Neuronal stem cell (in vitro differentiated cells): ENCODE measurements around the gene NFKB2.

Experiments
- DNase-seq: peaks from one replicate; pipeline ENCODE4 v3.0.0-alpha.2; 2013; ENCODE audit warnings: low spot score
- H2AFZ ChIP-seq: one replicate; pipeline ENCODE4 v1.6.1; 2013; ENCODE audit warnings: mild to moderate bottlenecking, low read length, inconsistent platforms
- H2AK5ac ChIP-seq: 2 replicates; pipeline ENCODE4 v1.6.1; 2013; ENCODE audit warnings: low read depth, mild to moderate bottlenecking, inconsistent platforms, low read length, moderate library complexity, mixed read lengths
- H2BK120ac ChIP-seq: 2 replicates; pipeline ENCODE4 v1.6.1; 2013; ENCODE audit warnings: low read depth, mild to moderate bottlenecking, inconsistent platforms, low read length, moderate library complexity, mixed read lengths
- H2BK12ac ChIP-seq: one replicate; pipeline ENCODE4 v1.6.1; 2013; ENCODE audit warnings: low read length, inconsistent platforms
- H2BK15ac ChIP-seq: 2 replicates; pipeline ENCODE4 v1.6.1; 2013; ENCODE audit warnings: mild to moderate bottlenecking, low read length, inconsistent platforms, mixed read lengths
- H2BK5ac ChIP-seq: one replicate; pipeline ENCODE4 v1.6.1; 2013; ENCODE audit warnings: inconsistent platforms, mild to moderate bottlenecking, low read length, moderate library complexity
- H3K14ac ChIP-seq: one replicate; pipeline ENCODE4 v1.6.1; 2013; ENCODE audit warnings: low read length, inconsistent platforms
- H3K18ac ChIP-seq: 2 replicates; pipeline ENCODE4 v1.6.1; 2013; ENCODE audit warnings: low read length, inconsistent platforms
- H3K23ac ChIP-seq: 2 replicates; pipeline ENCODE4 v1.6.1; 2013; ENCODE audit warnings: low read depth, mild to moderate bottlenecking, mixed read lengths, low read length, inconsistent platforms; ENCODE audit not compliant: poor library complexity
- H3K27ac ChIP-seq: replicated peaks from 3 replicates; pipeline ENCODE4 v1.5.1; 2013; ENCODE audit warnings: low read length, inconsistent platforms
- H3K27me3 ChIP-seq, 3 experiments: 2 replicates each; pipeline ENCODE4 v1.6.1; 2013; ENCODE audit warnings: low read length in 3 of 3, mild to moderate bottlenecking in 2 of 3, inconsistent platforms in 1 of 3, low read depth in 1 of 3, mixed read lengths in 1 of 3, moderate library complexity in 1 of 3; ENCODE audit not compliant: control insufficient read depth in 3 of 3, insufficient read depth in 3 of 3
- H3K36me3 ChIP-seq, 2 donors: replicated peaks in 1 of 2; 2 replicates each; pipeline ENCODE4 v1.6.1; 2013; ENCODE audit warnings: low read length in 2 of 2; ENCODE audit not compliant: control insufficient read depth in 2 of 2, insufficient read depth in 2 of 2
- H3K4ac ChIP-seq: 2 replicates; pipeline ENCODE4 v1.6.1; 2013; ENCODE audit warnings: inconsistent platforms, mild to moderate bottlenecking, low read length, moderate library complexity
- H3K4me1 ChIP-seq, 2 donors: 1 replicate in 1 of 2; 2 replicates in 1 of 2; pipeline ENCODE4 v1.6.1; 2013; ENCODE audit warnings: low read length in 2 of 2, low read depth in 1 of 2; ENCODE audit not compliant: control insufficient read depth in 2 of 2, insufficient read depth in 1 of 2
- H3K4me2 ChIP-seq: one replicate; pipeline ENCODE4 v1.6.1; 2013; ENCODE audit warnings: mild to moderate bottlenecking, low read length, inconsistent platforms; ENCODE audit not compliant: insufficient read depth, poor library complexity, severe bottlenecking
- H3K4me3 ChIP-seq, 2 donors: 2 replicates each; pipeline ENCODE4 v1.5.1; 2013; ENCODE audit warnings: low read length in 2 of 2, mild to moderate bottlenecking in 2 of 2, inconsistent platforms in 1 of 2, moderate library complexity in 1 of 2
- H3K79me1 ChIP-seq: one replicate; pipeline ENCODE4 v1.6.1; 2013; ENCODE audit warnings: low read depth, mild to moderate bottlenecking, inconsistent platforms, low read length, moderate library complexity
- H3K9ac ChIP-seq: one replicate; pipeline ENCODE4 v1.6.1; 2013; ENCODE audit warnings: mild to moderate bottlenecking, low read depth, low read length, inconsistent platforms; ENCODE audit not compliant: poor library complexity
- H3K9me3 ChIP-seq, 2 donors: replicated peaks in 1 of 2; 2 replicates each; pipeline versions ENCODE3 to v1.6.1; 2013; ENCODE audit warnings: low read length in 2 of 2, mild to moderate bottlenecking in 2 of 2, inconsistent platforms in 1 of 2, low read depth in 1 of 2, mixed read lengths in 1 of 2, moderate library complexity in 1 of 2; ENCODE audit not compliant: control insufficient read depth in 2 of 2, insufficient read depth in 1 of 2
- H4K8ac ChIP-seq: one replicate; pipeline ENCODE4 v1.6.1; 2013; ENCODE audit warnings: low read depth, mild to moderate bottlenecking, inconsistent platforms, low read length, moderate library complexity
- H4K91ac ChIP-seq: one replicate; pipeline ENCODE4 v1.6.1; 2013; ENCODE audit warnings: low read length, low read depth, mild to moderate bottlenecking, inconsistent platforms; ENCODE audit not compliant: poor library complexity
- WGBS, 2 donors: extraction: QIAGEN DNeasy Blood & Tissue Kit; methylation state at CpG; one replicate each; pipeline ENCODE4 v1.1.7; 2013; ENCODE audit warnings: missing lambda C conversion rate in 2 of 2, mixed read lengths in 1 of 2; ENCODE audit not compliant: insufficient read length in 2 of 2, insufficient replicate concordance in 1 of 2; ENCODE audit errors: extremely low coverage in 2 of 2; 5-methylcytosine and 5-hydroxymethylcytosine counted together

NFKB2 gene

DNA sequence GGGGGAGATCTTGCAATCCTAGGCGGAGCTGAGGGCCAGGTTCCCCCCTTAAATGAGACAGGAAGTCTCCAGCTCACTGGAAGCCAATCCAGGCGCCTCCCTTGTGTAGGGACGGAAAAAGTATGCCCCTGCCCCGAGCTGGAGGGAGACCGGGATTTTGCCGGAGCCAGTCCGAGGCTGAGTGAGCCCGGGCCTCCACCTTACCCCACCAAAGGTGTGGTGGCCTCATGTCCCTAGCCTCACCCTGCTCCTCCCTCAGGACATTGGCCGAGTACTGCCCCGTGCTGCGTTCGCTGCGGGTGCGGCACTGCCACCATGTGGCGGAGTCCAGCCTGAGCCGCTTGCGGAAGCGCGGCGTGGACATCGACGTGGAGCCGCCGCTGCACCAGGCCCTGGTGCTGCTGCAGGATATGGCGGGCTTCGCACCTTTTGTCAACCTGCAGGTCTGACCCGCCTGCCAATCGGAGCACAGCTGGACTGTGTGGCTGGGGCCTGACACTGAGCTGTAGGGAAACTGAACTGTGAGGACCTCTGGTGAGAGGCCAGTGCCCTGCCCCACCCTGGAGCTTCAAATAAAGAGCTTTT, 27.1 kb downstream of the NFKB2 start:
- H4K91ac ChIP-seq, result no peak overlapping the region
- no CpG with 5 or more reads among the region's 28 CpGs for WGBS, 2 donors
- H3K27ac ChIP-seq, result no peak overlapping the region
- H2BK5ac ChIP-seq, result no peak overlapping the region
- no peak overlapping the region for H3K4ac ChIP-seq
- H3K4me1 ChIP-seq, result peaks cover 21 to 27% of the 10 kb centered on the region in 2 donors
- no peaks in the 10 kb centered on the region for H3K9me3 ChIP-seq
- H3K18ac ChIP-seq, result no peak overlapping the region
- H3K79me1 ChIP-seq, result no peaks in the 10 kb centered on the region
- H2AK5ac ChIP-seq, result no peak overlapping the region
- H4K8ac ChIP-seq, result no peak overlapping the region
- no peak overlapping the region for H3K9ac ChIP-seq
- peaks cover 11 to 34% of the 10 kb centered on the region in 2 donors for H3K36me3 ChIP-seq
- H3K27me3 ChIP-seq, result peaks cover 0 to 15% (median 0%) of the 10 kb centered on the region in 3 experiments
- no peak overlapping the region for H2BK15ac ChIP-seq
- peak overlapping the region; percentile 40 for H3K23ac ChIP-seq
- no peak overlapping the region for H3K4me2 ChIP-seq
- no peak overlapping the region for H3K14ac ChIP-seq
- H2BK120ac ChIP-seq, result no peak overlapping the region
- no peak overlapping the region for H2AFZ ChIP-seq
- peak overlapping the region in 1 of 2 donors; percentile 0 for H3K4me3 ChIP-seq
- H2BK12ac ChIP-seq, result peak overlapping the region; percentile 59
- DNase-seq, result no peak

DNA sequence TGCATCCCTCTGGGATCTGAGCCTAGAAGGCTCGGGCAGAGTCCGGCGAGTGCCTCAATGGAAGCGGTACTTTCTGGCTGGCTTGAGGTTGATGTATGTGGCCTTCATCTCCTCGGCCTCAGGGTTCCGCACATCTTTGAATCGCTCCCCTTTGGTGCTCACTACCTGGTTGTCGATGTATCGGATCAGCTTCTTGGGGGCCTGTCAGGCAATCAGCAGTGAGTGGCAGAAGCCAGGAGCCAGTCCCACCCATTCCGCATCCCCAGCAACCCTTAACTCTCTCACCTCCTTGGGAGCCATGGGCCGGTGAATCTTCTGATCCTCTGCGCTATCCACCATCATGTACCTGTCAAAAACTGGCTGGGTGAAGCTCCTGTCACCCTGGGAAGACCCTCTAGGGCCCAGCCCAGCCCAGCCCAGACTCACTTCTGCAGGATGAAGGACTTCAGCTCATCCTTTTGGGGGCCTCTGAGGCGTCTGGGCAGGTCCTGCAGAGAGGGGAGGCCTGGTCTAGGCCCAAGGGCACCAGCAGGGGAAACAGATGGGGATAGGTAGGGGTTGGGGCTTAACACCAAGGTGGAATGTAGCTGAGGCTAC, 28.0 kb downstream of the NFKB2 start:
- H2BK120ac ChIP-seq, result no peak overlapping the region
- no peak overlapping the region for H3K4ac ChIP-seq
- H3K23ac ChIP-seq, result no peak overlapping the region
- H2BK12ac ChIP-seq, result no peak overlapping the region
- no peak overlapping the region for H4K8ac ChIP-seq
- peaks cover 0 to 12% (median 0%) of the 10 kb centered on the region in 3 experiments for H3K27me3 ChIP-seq
- no peak overlapping the region for H2AFZ ChIP-seq
- no peak for DNase-seq
- H3K27ac ChIP-seq, result no peak overlapping the region
- no peak overlapping the region for H2BK5ac ChIP-seq
- H3K14ac ChIP-seq, result no peak overlapping the region
- H3K79me1 ChIP-seq, result no peaks in the 10 kb centered on the region
- no peak overlapping the region for H4K91ac ChIP-seq
- no peak overlapping the region for H3K4me2 ChIP-seq
- peaks cover 14 to 22% of the 10 kb centered on the region in 2 donors for H3K4me1 ChIP-seq
- no peak overlapping the region for H2AK5ac ChIP-seq
- H3K4me3 ChIP-seq, result no peak overlapping the region
- peaks cover 11 to 34% of the 10 kb centered on the region in 2 donors for H3K36me3 ChIP-seq
- no CpG with 5 or more reads among the region's 13 CpGs for WGBS, 2 donors
- no peak overlapping the region for H3K9ac ChIP-seq
- no peaks in the 10 kb centered on the region for H3K9me3 ChIP-seq
- H2BK15ac ChIP-seq, result no peak overlapping the region
- no peak overlapping the region for H3K18ac ChIP-seq

- peaks cover 14 to 18% of the 10 kb centered on the region in 2 donors for H3K4me1 ChIP-seq
- H3K18ac ChIP-seq, result no peak overlapping the region
- H3K23ac ChIP-seq, result no peak overlapping the region
- no peak overlapping the region for H3K4me3 ChIP-seq
- H4K91ac ChIP-seq, result no peak overlapping the region
- H3K9ac ChIP-seq, result no peak overlapping the region
- H3K79me1 ChIP-seq, result no peaks in the 10 kb centered on the region
- H3K4me2 ChIP-seq, result no peak overlapping the region
- no peak overlapping the region for H2BK15ac ChIP-seq
- WGBS, 2 donors, result no CpG with 5 or more reads among the region's 9 CpGs
- DNase-seq, result no peak
- H3K27me3 ChIP-seq, result peaks cover 0 to 12% (median 0%) of the 10 kb centered on the region in 3 experiments
- H2BK5ac ChIP-seq, result no peak overlapping the region
- no peak overlapping the region for H2AK5ac ChIP-seq
- no peak overlapping the region for H3K14ac ChIP-seq
- H4K8ac ChIP-seq, result no peak overlapping the region
- H3K9me3 ChIP-seq, result no peaks in the 10 kb centered on the region
- no peak overlapping the region for H2BK120ac ChIP-seq
- H3K4ac ChIP-seq, result no peak overlapping the region
- H3K36me3 ChIP-seq, result peaks cover 11 to 34% of the 10 kb centered on the region in 2 donors
- H3K27ac ChIP-seq, result no peak overlapping the region
- no peak overlapping the region for H2AFZ ChIP-seq
- H2BK12ac ChIP-seq, result no peak overlapping the region
Observed at GRCh38 chr10:102424145-102424544, 28.6 kb downstream of the NFKB2 start.

DNA sequence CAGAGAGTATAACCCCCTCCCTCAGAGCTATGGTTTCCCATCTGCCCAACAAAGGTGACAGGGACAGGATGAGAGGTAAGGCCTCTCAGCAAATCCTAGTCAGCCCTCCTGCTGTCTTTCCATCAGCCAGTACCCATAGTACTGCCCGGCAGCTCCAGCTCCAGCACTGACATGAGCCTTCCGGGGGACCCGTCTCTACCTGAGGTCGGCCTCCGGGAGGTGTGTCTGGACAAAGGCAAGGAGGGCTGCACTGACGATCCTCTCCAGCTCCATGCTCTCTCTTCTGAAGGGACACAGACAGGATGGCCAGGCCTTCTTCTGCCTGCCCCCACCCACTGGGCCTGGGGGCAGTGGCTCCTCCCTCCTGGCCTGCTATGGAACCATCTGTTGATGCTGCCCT, 29.4 kb downstream of the NFKB2 start:
- Histone ChIP-seq H2AFZ (no peak overlapping the region), H3K79me1 (no peaks in the 10 kb centered on the region), H3K14ac (no peak overlapping the region), H3K9ac (no peak overlapping the region), H3K27me3 (peaks cover 0 to 12% (median 0%) of the 10 kb centered on the region in 3 experiments), H3K4ac (no peak overlapping the region), H3K4me2 (no peak overlapping the region), H2BK12ac (no peak overlapping the region), H2AK5ac (no peak overlapping the region), H3K4me1 (peaks cover 14 to 16% of the 10 kb centered on the region in 2 donors), H4K8ac (no peak overlapping the region), H3K4me3 (no peak overlapping the region), H3K18ac (no peak overlapping the region), H3K23ac (no peak overlapping the region), H3K27ac (no peak overlapping the region), H4K91ac (no peak overlapping the region), H3K36me3 (peaks cover 11 to 34% of the 10 kb centered on the region in 2 donors), H3K9me3 (no peaks in the 10 kb centered on the region), H2BK120ac (no peak overlapping the region), H2BK15ac (no peak overlapping the region), H2BK5ac (no peak overlapping the region)
- no peak for DNase-seq
- no CpG with 5 or more reads among the region's 6 CpGs for WGBS, 2 donors
